Mesodermal cell (in vitro differentiated cells): Measurements from ENCODE around the gene FCRL2. TPM values are rescaled to one million over a fixed set of nuclear protein-coding genes. Genes with fewer than 3 reads are reported as not detected.

Source experiments
- H3K27ac ChIP-seq: 2 replicates; pipeline ENCODE4 v1.7.0; 2013; ENCODE audit warnings: mild to moderate bottlenecking, low read depth, low read length, moderate library complexity; ENCODE audit not compliant: severe bottlenecking
- H3K36me3 ChIP-seq: 2 replicates; pipeline ENCODE4 v1.7.1; 2013; ENCODE audit warnings: mild to moderate bottlenecking, low read length, moderate library complexity; ENCODE audit not compliant: control insufficient read depth, insufficient read depth
- H3K4me1 ChIP-seq: one replicate; pipeline ENCODE4 v1.7.1; 2013; ENCODE audit warnings: mild to moderate bottlenecking, low read length; ENCODE audit not compliant: insufficient read depth, control insufficient read depth, poor library complexity, severe bottlenecking
- H3K4me3 ChIP-seq: 2 replicates; pipeline ENCODE4 v1.7.0; 2013; ENCODE audit warnings: low read length, control low read depth, mild to moderate bottlenecking; ENCODE audit not compliant: insufficient read depth, poor library complexity, severe bottlenecking; ENCODE audit errors: extremely low read depth
- H3K9me3 ChIP-seq: 2 replicates; pipeline ENCODE4 v1.7.1; 2013; ENCODE audit warnings: mild to moderate bottlenecking, low read length, moderate library complexity; ENCODE audit not compliant: control insufficient read depth
- WGBS, 2 experiments: methylation state at CpG; one replicate each; pipeline ENCODE4 v1.1.5; 2013; ENCODE audit warnings: missing lambda C conversion rate in 2 of 2; ENCODE audit not compliant: insufficient coverage in 2 of 2; 5-methylcytosine and 5-hydroxymethylcytosine counted together
- polyA plus RNA-seq, 2 experiments: library from polyadenylated mRNA; stranded (reverse); fragments of 50-300 nt; gene quantifications; one replicate each; pipeline ENCODE4 v1.2.3, GENCODE V29; 2013

Gene FCRL2
- not detected for polyA plus RNA-seq (2013, experiment 1 of 2)
- polyA plus RNA-seq (2013, experiment 2 of 2) = not detected

GRCh38 chr1:157776971-157777391, at the start of gene FCRL2:
Gene FCRL2, minus strand, starts transcription at chr1:157777132. Its CDS starts 59 bp downstream, at chr1:157777073.
- Histone ChIP-seq H3K36me3 (no peaks in the 10 kb centered on the region), H3K9me3 (no peaks in the 10 kb centered on the region), H3K27ac (no peak within 1 kb of the TSS), H3K4me1 (no peaks in the 10 kb centered on the region), H3K4me3 (no peak within 1 kb of the TSS)
- WGBS, 2 experiments = 67 to 100% methylated on average over 1 of the region's 1 CpG

GRCh38 chr1:157820299-157820698, 43.4 kb upstream of the FCRL2 start:
- no peaks in the 10 kb centered on the region for H3K4me1 ChIP-seq
- no peak overlapping the region for H3K4me3 ChIP-seq
- H3K36me3 ChIP-seq = no peaks in the 10 kb centered on the region
- WGBS, 2 experiments = 100% methylated on average over 1 of the region's 2 CpGs; no CpG with 5 or more reads in 1 of the 2 experiments
- H3K9me3 ChIP-seq = no peaks in the 10 kb centered on the region
- no peak overlapping the region for H3K27ac ChIP-seq

GRCh38 chr1:157819896-157820295, 43.0 kb upstream of the FCRL2 start, which contains the start of gene FCRL1:
Gene FCRL1, minus strand, starts transcription at chr1:157820120. Its CDS starts 83 bp downstream, at chr1:157820037.
- 80 to 93% methylated on average over 1 to 3 of the region's 3 CpGs for WGBS, 2 experiments
- Histone ChIP-seq H3K4me3 (no peak within 1 kb of the TSS), H3K4me1 (no peaks in the 10 kb centered on the region)

GRCh38 chr1:157819215-157819614, 42.3 kb upstream of the FCRL2 start:
- Histone ChIP-seq H3K27ac (no peak overlapping the region), H3K4me1 (no peaks in the 10 kb centered on the region), H3K36me3 (no peaks in the 10 kb centered on the region), H3K4me3 (no peak overlapping the region), H3K9me3 (no peaks in the 10 kb centered on the region)
- 86 to 95% methylated on average over 2 of the region's 2 CpGs for WGBS, 2 experiments

More at GRCh38 chr1:157819896-157820295, 43.0 kb upstream of the FCRL2 start, which contains the start of gene FCRL1:
- H3K27ac ChIP-seq = no peak within 1 kb of the TSS
- no peaks in the 10 kb centered on the region for H3K9me3 ChIP-seq
- no peaks in the 10 kb centered on the region for H3K36me3 ChIP-seq

DNA sequence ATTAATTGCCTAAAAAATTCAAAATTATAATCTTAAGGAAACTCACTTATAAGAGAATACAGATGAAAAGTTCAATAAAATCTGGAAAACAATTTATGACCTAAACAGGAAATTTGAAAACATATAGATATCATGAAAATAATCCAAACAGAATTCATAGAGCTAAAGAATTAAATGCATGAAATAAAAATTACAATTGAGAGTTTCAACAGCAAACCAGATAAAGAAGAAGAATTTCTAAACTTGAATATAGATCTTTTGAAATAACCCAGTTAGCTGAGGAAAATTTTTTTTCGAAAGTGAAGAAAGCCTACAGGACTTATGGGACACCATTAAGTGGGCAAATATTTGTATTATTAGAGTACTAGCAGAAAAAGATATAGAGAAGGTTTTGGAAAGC, 36.3 kb upstream of the FCRL2 start:
- no peak overlapping the region for H3K27ac ChIP-seq
- H3K4me1 ChIP-seq = no peaks in the 10 kb centered on the region
- no CpG with 5 or more reads among the region's 1 CpG for WGBS, 2 experiments
- no peaks in the 10 kb centered on the region for H3K9me3 ChIP-seq
- H3K4me3 ChIP-seq = no peak overlapping the region
- no peaks in the 10 kb centered on the region for H3K36me3 ChIP-seq

- Histone ChIP-seq H3K4me1 (no peaks in the 10 kb centered on the region), H3K4me3 (no peak overlapping the region), H3K36me3 (no peaks in the 10 kb centered on the region), H3K9me3 (no peaks in the 10 kb centered on the region), H3K27ac (no peak overlapping the region)
- 74 to 81% methylated on average over 2 to 4 of the region's 6 CpGs for WGBS, 2 experiments
Observed at GRCh38 chr1:157806431-157807149, 29.7 kb upstream of the FCRL2 start.

GRCh38 chr1:157803851-157804250, 26.9 kb upstream of the FCRL2 start:
- whole genome bisulfite sequencing, 2 experiments = 83 to 93% methylated on average over 6 to 7 of the region's 7 CpGs
- Histone ChIP-seq H3K9me3 (no peaks in the 10 kb centered on the region), H3K27ac (no peak overlapping the region), H3K4me1 (no peaks in the 10 kb centered on the region), H3K4me3 (no peak overlapping the region), H3K36me3 (no peaks in the 10 kb centered on the region)

GRCh38 chr1:157799996-157800395, 23.1 kb upstream of the FCRL2 start:
- no peaks in the 10 kb centered on the region for H3K9me3 ChIP-seq
- no peaks in the 10 kb centered on the region for H3K4me1 ChIP-seq
- no peak overlapping the region for H3K27ac ChIP-seq
- H3K36me3 ChIP-seq = no peaks in the 10 kb centered on the region
- H3K4me3 ChIP-seq = no peak overlapping the region
- 62% methylated on average over 1 of the region's 1 CpG; no CpG with 5 or more reads in 1 of the 2 experiments for WGBS, 2 experiments

DNA sequence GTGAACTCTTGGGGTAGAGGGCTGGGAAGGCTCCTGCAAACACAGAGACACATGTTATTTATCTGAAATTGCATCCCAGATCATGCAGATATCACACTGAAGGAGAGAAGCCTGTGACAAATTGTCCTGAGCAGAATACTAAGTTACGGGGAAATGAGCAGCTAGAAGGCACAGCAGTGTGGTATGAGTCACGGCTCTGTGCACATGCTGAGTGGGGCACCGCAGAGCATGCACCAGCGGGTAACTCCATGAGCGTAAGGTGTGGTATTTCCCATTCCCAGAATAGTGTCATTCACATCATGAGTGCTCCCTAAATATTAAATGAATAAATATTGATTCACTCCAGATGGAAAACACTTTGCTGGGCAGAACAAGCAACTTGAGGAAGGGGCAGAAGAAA, 21.3 kb upstream of the FCRL2 start:
- no peaks in the 10 kb centered on the region for H3K4me1 ChIP-seq
- no peak overlapping the region for H3K27ac ChIP-seq
- WGBS, 2 experiments = 86 to 89% methylated on average over 2 to 3 of the region's 5 CpGs
- H3K4me3 ChIP-seq = no peak overlapping the region
- no peaks in the 10 kb centered on the region for H3K36me3 ChIP-seq
- H3K9me3 ChIP-seq = no peaks in the 10 kb centered on the region

DNA sequence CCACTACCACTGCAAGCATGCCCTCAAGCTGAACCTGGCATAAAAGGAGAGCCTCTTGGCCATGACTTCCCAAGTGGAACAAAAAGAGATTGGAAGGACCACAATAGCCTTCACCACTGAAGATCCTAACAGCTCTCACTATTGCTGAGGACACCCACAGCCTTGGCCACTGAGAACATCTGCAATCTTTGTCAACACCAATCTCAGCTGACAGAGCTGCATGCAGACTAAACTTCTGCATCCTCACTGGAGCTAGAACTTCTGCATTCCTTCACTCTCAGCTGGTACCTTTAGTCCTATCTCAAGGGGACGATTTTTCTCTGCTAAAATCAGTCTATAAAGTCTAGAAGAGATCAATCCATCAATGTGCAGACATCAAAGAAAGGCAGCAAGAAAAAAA, 8.3 kb upstream of the FCRL2 start:
- WGBS, 2 experiments = no CpG with 5 or more reads among the region's 1 CpG
- Histone ChIP-seq H3K36me3 (no peaks in the 10 kb centered on the region), H3K4me3 (no peak overlapping the region), H3K9me3 (no peaks in the 10 kb centered on the region), H3K4me1 (no peaks in the 10 kb centered on the region), H3K27ac (no peak overlapping the region)

DNA sequence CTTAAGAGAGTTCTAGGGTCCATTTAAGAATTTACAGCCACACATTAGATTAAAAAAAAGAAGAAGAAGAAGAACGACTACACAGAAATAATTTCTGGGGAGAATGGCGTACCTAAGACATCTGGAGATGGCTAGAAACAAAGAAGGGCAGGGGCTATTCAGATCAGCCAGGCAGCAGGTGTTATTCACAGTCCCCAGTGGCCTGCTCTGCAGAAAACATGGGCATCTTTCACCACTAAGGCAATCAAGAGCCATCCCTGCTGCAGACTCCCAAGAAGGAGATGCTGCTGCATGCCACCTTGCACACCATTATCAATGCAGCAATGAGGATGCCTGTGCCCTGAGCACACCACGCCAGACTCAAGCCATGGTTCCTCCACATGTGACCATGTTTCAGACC, 7.9 kb upstream of the FCRL2 start:
- 76 to 80% methylated on average over 2 to 3 of the region's 3 CpGs for WGBS, 2 experiments

More for the DNA sequence above, 7.9 kb upstream of the FCRL2 start:
- Histone ChIP-seq H3K9me3 (no peaks in the 10 kb centered on the region), H3K4me1 (no peaks in the 10 kb centered on the region), H3K4me3 (no peak overlapping the region), H3K27ac (no peak overlapping the region), H3K36me3 (no peaks in the 10 kb centered on the region)
